SK-N-SH treated with all-trans-retinoic acid at 6 μM for 48 hours (cell line): ENCODE measurements around the gene SLX9.

Experiments
- OSR1 ChIP-seq: fragments of 250-450 bp; sonication (Bioruptor Pico); IDR thresholded peaks from 2 replicates; pipeline ENCODE4 v1.8.0; 2022; ENCODE audit warnings: moderate library complexity, mild to moderate bottlenecking, inconsistent platforms
- ZNF565 ChIP-seq: fragments of 450-650 bp; formaldehyde crosslinking; conservative IDR thresholded peaks from 2 replicates; pipeline ENCODE4 v1.5.0; 2020; ENCODE audit warnings: low read depth, mild to moderate bottlenecking, moderate library complexity
- ZNF8 ChIP-seq: fragments of 450-650 bp; formaldehyde crosslinking; IDR thresholded peaks from 2 replicates; pipeline ENCODE4 v1.5.0; 2020; ENCODE audit warnings: mild to moderate bottlenecking, moderate library complexity
- TF ChIP-seq, protein P1 (sequence below): fragments of 250-450 bp; sonication (Bioruptor Pico); IDR thresholded peaks from 2 replicates; pipeline ENCODE4 v1.8.0; 2021; ENCODE audit warnings: low read depth, mild to moderate bottlenecking, moderate library complexity, borderline replicate concordance

DNA sequence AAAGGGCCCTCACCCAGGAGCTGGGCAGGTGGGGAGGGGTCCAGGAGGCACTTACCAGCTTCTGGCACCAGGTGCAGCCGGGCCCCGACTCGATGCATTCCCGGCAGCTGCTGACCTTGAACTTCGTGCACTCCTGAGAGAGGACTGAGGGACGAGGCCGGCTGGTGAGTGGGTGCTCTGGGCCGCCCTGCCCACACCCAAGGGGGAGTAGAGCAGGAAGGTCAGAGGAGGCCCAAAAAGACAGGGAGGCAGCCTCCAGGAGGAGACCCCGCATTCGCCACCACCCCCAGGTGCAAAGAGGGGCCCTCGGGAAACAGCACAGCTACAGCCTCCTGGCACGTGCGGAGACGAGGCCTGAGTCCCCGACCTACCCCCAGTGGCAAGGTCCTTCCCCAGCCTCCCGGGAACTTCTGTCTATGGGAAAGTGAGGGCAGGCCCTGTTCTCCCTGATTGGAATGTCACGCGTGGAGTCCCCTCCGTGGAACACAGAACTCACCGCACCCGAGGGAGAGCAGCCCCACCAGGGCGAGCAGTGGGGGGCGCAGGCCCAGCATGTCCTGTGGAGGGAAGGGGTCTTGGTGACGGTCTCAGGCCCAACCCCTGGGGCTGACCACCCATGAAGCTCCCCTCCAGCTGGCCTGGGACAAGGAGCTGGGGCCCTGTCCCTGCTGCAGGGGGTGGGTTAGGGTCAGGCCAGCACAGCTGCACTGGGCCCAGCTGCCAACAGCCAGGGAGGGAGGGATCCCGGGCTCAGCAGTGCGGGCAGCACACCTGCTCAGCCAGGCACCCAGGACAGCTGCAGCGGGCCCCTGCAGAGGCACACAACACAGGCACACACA lies 29.4 kb upstream of the SLX9 start:
- TF ChIP-seq, protein P1, sequence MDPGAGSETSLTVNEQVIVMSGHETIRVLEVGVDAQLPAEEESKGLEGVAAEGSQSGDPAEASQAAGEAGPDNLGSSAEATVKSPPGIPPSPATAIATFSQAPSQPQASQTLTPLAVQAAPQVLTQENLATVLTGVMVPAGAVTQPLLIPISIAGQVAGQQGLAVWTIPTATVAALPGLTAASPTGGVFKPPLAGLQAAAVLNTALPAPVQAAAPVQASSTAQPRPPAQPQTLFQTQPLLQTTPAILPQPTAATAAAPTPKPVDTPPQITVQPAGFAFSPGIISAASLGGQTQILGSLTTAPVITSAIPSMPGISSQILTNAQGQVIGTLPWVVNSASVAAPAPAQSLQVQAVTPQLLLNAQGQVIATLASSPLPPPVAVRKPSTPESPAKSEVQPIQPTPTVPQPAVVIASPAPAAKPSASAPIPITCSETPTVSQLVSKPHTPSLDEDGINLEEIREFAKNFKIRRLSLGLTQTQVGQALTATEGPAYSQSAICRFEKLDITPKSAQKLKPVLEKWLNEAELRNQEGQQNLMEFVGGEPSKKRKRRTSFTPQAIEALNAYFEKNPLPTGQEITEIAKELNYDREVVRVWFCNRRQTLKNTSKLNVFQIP (CRISPR knock-in tag) = no peak
- no peak for TF ChIP-seq OSR1 (CRISPR knock-in tag)
- no peak for TF ChIP-seq ZNF8 (CRISPR knock-in tag)
- TF ChIP-seq ZNF565 (CRISPR knock-in tag) = no peak
